ENCODE data around the gene CHPT1. TPM values are rescaled to one million over a fixed set of nuclear protein-coding genes. Genes with fewer than 3 reads are reported as not detected.

Gene CHPT1
- total and polyA plus RNA-seq, 2 experiments from 2014 or later, result 22.2 to 23.0 TPM

GRCh38 chr12:101664992-101665391 lies 32.4 kb upstream of the CHPT1 start:
- TF ChIP-seq CTCF (conservative IDR thresholded peaks at IDR 0.05; ENCODE audit: low read depth in 2 of 2) (no peak), JUNB (IDR thresholded peaks at IDR 0.05; ENCODE audit: unreplicated experiment) (no peak), EZH2phosphoT487 (IDR thresholded peaks at IDR 0.05; ENCODE audit: unreplicated experiment) (no peak), EZH2 (IDR thresholded peaks at IDR 0.05; ENCODE audit: low read depth, unreplicated experiment) (no peak), STAT1 (IDR thresholded peaks at IDR 0.05; ENCODE audit: unreplicated experiment) (no peak), ZNF114 (CRISPR knock-in tag; IDR thresholded peaks at IDR 0.05) (no peak), NANOG (IDR thresholded peaks at IDR 0.05; ENCODE audit: borderline replicate concordance) (no peak), POLR2AphosphoS5 (IDR thresholded peaks at IDR 0.05; ENCODE audit: low read depth) (no peak), ZNF331 (CRISPR knock-in tag; IDR thresholded peaks at IDR 0.05; ENCODE audit: low read depth) (no peak), CREB1 (CRISPR knock-in tag; IDR thresholded peaks at IDR 0.05; ENCODE audit: low read depth) (no peak), ETS1 (IDR thresholded peaks at IDR 0.05) (no peak)
- TF ChIP-seq, protein P1, sequence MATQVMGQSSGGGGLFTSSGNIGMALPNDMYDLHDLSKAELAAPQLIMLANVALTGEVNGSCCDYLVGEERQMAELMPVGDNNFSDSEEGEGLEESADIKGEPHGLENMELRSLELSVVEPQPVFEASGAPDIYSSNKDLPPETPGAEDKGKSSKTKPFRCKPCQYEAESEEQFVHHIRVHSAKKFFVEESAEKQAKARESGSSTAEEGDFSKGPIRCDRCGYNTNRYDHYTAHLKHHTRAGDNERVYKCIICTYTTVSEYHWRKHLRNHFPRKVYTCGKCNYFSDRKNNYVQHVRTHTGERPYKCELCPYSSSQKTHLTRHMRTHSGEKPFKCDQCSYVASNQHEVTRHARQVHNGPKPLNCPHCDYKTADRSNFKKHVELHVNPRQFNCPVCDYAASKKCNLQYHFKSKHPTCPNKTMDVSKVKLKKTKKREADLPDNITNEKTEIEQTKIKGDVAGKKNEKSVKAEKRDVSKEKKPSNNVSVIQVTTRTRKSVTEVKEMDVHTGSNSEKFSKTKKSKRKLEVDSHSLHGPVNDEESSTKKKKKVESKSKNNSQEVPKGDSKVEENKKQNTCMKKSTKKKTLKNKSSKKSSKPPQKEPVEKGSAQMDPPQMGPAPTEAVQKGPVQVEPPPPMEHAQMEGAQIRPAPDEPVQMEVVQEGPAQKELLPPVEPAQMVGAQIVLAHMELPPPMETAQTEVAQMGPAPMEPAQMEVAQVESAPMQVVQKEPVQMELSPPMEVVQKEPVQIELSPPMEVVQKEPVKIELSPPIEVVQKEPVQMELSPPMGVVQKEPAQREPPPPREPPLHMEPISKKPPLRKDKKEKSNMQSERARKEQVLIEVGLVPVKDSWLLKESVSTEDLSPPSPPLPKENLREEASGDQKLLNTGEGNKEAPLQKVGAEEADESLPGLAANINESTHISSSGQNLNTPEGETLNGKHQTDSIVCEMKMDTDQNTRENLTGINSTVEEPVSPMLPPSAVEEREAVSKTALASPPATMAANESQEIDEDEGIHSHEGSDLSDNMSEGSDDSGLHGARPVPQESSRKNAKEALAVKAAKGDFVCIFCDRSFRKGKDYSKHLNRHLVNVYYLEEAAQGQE (IDR thresholded peaks at IDR 0.05; ENCODE audit: unreplicated experiment), result no peak
- TF ChIP-seq, protein P2, sequence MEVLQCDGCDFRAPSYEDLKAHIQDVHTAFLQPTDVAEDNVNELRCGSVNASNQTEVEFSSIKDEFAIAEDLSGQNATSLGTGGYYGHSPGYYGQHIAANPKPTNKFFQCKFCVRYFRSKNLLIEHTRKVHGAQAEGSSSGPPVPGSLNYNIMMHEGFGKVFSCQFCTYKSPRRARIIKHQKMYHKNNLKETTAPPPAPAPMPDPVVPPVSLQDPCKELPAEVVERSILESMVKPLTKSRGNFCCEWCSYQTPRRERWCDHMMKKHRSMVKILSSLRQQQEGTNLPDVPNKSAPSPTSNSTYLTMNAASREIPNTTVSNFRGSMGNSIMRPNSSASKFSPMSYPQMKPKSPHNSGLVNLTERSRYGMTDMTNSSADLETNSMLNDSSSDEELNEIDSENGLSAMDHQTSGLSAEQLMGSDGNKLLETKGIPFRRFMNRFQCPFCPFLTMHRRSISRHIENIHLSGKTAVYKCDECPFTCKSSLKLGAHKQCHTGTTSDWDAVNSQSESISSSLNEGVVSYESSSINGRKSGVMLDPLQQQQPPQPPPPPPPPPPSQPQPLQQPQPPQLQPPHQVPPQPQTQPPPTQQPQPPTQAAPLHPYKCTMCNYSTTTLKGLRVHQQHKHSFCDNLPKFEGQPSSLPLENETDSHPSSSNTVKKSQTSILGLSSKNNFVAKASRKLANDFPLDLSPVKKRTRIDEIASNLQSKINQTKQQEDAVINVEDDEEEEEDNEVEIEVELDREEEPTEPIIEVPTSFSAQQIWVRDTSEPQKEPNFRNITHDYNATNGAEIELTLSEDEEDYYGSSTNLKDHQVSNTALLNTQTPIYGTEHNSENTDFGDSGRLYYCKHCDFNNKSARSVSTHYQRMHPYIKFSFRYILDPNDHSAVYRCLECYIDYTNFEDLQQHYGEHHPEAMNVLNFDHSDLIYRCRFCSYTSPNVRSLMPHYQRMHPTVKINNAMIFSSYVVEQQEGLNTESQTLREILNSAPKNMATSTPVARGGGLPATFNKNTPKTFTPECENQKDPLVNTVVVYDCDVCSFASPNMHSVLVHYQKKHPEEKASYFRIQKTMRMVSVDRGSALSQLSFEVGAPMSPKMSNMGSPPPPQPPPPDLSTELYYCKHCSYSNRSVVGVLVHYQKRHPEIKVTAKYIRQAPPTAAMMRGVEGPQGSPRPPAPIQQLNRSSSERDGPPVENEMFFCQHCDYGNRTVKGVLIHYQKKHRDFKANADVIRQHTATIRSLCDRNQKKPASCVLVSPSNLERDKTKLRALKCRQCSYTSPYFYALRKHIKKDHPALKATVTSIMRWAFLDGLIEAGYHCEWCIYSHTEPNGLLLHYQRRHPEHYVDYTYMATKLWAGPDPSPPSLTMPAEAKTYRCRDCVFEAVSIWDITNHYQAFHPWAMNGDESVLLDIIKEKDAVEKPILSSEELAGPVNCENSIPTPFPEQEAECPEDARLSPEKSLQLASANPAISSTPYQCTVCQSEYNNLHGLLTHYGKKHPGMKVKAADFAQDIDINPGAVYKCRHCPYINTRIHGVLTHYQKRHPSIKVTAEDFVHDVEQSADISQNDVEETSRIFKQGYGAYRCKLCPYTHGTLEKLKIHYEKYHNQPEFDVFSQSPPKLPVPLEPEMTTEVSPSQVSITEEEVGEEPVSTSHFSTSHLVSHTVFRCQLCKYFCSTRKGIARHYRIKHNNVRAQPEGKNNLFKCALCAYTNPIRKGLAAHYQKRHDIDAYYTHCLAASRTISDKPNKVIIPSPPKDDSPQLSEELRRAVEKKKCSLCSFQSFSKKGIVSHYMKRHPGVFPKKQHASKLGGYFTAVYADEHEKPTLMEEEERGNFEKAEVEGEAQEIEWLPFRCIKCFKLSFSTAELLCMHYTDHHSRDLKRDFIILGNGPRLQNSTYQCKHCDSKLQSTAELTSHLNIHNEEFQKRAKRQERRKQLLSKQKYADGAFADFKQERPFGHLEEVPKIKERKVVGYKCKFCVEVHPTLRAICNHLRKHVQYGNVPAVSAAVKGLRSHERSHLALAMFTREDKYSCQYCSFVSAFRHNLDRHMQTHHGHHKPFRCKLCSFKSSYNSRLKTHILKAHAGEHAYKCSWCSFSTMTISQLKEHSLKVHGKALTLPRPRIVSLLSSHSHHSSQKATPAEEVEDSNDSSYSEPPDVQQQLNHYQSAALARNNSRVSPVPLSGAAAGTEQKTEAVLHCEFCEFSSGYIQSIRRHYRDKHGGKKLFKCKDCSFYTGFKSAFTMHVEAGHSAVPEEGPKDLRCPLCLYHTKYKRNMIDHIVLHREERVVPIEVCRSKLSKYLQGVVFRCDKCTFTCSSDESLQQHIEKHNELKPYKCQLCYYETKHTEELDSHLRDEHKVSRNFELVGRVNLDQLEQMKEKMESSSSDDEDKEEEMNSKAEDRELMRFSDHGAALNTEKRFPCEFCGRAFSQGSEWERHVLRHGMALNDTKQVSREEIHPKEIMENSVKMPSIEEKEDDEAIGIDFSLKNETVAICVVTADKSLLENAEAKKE (CRISPR knock-in tag; IDR thresholded peaks at IDR 0.05), result no peak
- no peak for DNase-seq (ENCODE audit: low spot score)
- no peak overlapping the region for H3K4me3 ChIP-seq
- no peak overlapping the region for H2AFZ ChIP-seq
- H3K27ac Mint-ChIP-seq, result no peak overlapping the region
- no peaks in the 10 kb centered on the region for H3K9me3 Mint-ChIP-seq
- peaks cover 3% of the 10 kb centered on the region for H3K27me3 Mint-ChIP-seq (ENCODE audit: insufficient read depth, low read depth, poor library complexity)
- H3K27ac ChIP-seq (ENCODE audit: low read depth), result no peak overlapping the region
- H3K4me3 Mint-ChIP-seq, result no peak overlapping the region
- peak overlapping the region; percentile 29 for H3K4me2 ChIP-seq
- no peaks in the 10 kb centered on the region for H3K79me2 ChIP-seq (replicated peaks; ENCODE audit: insufficient read depth)
- H3F3A ChIP-seq (replicated peaks; ENCODE audit: low read depth), result no peaks in the 10 kb centered on the region
- ATAC-seq, result no peak
- no peaks in the 10 kb centered on the region for H4K20me1 ChIP-seq (replicated peaks; ENCODE audit: insufficient read depth)
- no peaks in the 10 kb centered on the region for H3K9me2 ChIP-seq (ENCODE audit: insufficient read depth)
- no peaks in the 10 kb centered on the region for H3K36me3 ChIP-seq (ENCODE audit: insufficient read depth)
- H3K27me3 ChIP-seq (ENCODE audit: insufficient read depth), result no peaks in the 10 kb centered on the region
- H3K36me3 Mint-ChIP-seq (ENCODE audit: low read depth), result no peaks in the 10 kb centered on the region
- H3K4me1 Mint-ChIP-seq, result peaks cover 31% of the 10 kb centered on the region
- H3K4me1 ChIP-seq (ENCODE audit: insufficient read depth), result peaks cover 20% of the 10 kb centered on the region
